Cerebellar cortex (tissue), 1 donor: Measurements from ENCODE around the gene AVPR1B.

Experiments used
- DNase-seq: peaks from one replicate; pipeline ENCODE4 v3.0.0-alpha.2; 2015; ENCODE audit warnings: low spot score

Gene AVPR1B

GRCh38 chr1:206112600-206113301 lies 4.4 kb downstream of the AVPR1B start:
- no peak for DNase-seq

GRCh38 chr1:206111271-206111927 lies 5.8 kb downstream of the AVPR1B start:
- DNase-seq, result no peak

GRCh38 chr1:206110820-206111219 lies 6.4 kb downstream of the AVPR1B start:
- no peak for DNase-seq

GRCh38 chr1:206110161-206110560 lies 7.0 kb downstream of the AVPR1B start:
- no peak for DNase-seq

GRCh38 chr1:206109718-206110117 lies 7.5 kb downstream of the AVPR1B start:
- no peak for DNase-seq

- no peak for DNase-seq
Measured at GRCh38 chr1:206108635-206109034, 8.6 kb downstream of the AVPR1B start.

GRCh38 chr1:206107168-206107544 lies 10.0 kb downstream of the AVPR1B start:
- no peak for DNase-seq

GRCh38 chr1:206106328-206107167 lies 10.6 kb downstream of the AVPR1B start:
- DNase-seq, result peak; percentile 81

GRCh38 chr1:206105464-206105995 lies 11.7 kb downstream of the AVPR1B start:
- no peak for DNase-seq

GRCh38 chr1:206103979-206104378 lies 13.2 kb downstream of the AVPR1B start:
- DNase-seq, result no peak

- no peak for DNase-seq
Measured at GRCh38 chr1:206102292-206102936, 14.8 kb downstream of the AVPR1B start.

- DNase-seq, result no peak
Measured at GRCh38 chr1:206101351-206102045, 15.7 kb downstream of the AVPR1B start.

- no peak for DNase-seq
Measured at GRCh38 chr1:206100226-206100815, 16.9 kb downstream of the AVPR1B start.

- no peak for DNase-seq
Measured at GRCh38 chr1:206098242-206098919, 18.8 kb downstream of the AVPR1B start.

- no peak for DNase-seq
Measured at GRCh38 chr1:206097381-206097780, 19.8 kb downstream of the AVPR1B start.

- DNase-seq, result no peak
Measured at GRCh38 chr1:206094024-206094423, 23.2 kb downstream of the AVPR1B start.

GRCh38 chr1:206089341-206089740 lies 27.8 kb downstream of the AVPR1B start:
- DNase-seq, result no peak

GRCh38 chr1:206087091-206087490 lies 30.1 kb downstream of the AVPR1B start:
- DNase-seq, result no peak

- DNase-seq, result no peak
Measured at GRCh38 chr1:206083750-206084149, 33.4 kb downstream of the AVPR1B start.
